Activated naive CD8-positive, alpha-beta T cell treated with anti-CD3 and anti-CD28 coated beads, Interleukin-2, amount 50 U/mL, for 16 hours (primary cell): ENCODE data around the gene GIN1.
"Not testable (repeated sequence)": the region's sequence is repeated elsewhere in the genome, so short reads cannot be mapped to it uniquely, and the experiment has no call there.

ENCODE experiments used
- DNase-seq: peaks from one replicate; pipeline ENCODE4 v3.0.0-alpha.2; 2020; ENCODE audit warnings: low read depth, low spot score

The GIN1 gene

DNA sequence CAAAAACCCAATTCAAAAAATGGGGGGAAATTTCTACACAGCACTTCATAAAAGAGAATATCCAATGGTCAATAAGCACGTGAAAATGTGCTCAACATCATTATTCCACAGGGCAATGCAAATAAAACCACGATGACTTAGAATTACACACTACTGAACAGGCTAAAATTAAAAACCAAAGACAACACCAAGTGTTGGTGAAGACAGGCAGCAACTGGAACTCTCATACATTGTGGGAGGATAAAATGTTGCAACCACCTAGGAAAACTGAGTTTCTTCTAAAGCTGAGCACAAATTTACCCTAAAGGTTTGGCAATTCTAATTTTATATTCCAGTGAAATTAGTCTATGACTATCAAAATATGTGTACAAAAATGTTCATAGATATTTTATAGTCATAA is 9.5 kb downstream of the GIN1 start:
- DNase-seq: no peak

- DNase-seq: no peak
Measured at GRCh38 chr5:103109277-103109676, 10.7 kb downstream of the GIN1 start.

DNA sequence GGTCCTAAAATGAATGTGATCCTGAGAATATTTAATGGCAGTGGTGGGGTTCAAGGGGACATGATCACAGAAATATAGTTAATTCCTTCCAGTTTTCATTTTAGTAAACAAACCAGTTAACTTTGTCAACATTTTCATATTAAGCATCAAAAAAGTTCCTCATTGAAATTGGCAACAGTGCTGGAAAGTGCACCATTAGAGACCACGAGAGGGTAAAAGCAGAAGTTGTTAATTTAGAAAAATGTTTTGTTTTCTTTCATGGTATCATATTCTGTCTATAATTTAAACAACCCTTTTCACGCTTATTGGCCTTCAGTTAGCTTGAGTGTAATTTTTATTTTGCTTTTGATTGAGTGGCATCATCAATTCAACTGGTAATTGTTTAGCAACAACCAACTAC is 11.9 kb downstream of the GIN1 start:
- no peak for DNase-seq

DNA sequence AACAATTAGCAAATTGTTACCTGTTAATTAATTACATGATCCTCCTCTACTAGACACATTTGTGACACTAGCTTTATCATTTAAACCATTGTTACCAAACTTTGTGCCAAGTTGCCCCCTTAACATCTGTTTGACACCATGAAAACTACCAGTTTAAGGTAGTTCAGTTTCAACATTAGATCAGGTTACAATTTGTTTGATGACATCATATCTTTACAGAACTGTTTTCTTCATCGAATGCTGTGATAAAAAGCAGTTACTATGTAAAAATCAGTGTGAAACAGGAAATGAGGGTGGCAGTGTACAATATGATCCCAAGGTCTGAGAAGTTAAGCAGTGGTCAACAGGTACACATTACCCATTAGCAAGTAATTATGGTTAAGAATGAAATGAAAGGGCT is 17.7 kb downstream of the GIN1 start:
- no peak for DNase-seq

DNA sequence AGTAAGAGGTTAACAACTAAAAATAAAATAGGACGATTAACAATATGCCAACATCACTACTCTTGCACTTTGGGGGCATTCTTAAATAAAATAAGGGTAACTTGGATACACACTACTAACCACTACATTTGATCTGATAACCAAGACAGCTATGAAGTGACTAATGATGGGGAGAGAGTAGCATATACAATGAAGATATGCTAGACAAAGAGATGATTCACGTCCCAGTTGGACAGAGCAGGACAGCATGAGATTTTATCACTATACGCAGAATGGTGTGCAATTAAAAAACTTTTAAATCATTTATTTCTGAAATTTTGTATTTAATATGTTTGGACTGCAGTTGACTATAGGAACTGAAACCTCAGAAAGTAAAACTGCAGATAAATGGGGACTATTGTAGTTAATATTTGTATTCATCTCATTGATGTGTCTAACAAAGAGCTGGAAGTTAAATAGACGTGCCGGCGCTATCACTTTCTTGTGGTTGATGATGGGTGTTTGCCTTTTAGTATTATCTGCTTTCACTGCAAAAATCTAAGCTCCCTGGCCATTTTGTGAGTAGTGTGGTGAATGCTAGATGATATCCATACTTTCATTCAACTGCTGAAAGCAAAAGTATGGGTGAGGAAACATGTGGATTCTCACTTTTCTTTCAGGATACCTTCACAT is 18.7 kb downstream of the GIN1 start:
- DNase-seq: no peak

GRCh38 chr5:103098993-103099392 is 20.9 kb downstream of the GIN1 start:
- DNase-seq: no peak

DNA sequence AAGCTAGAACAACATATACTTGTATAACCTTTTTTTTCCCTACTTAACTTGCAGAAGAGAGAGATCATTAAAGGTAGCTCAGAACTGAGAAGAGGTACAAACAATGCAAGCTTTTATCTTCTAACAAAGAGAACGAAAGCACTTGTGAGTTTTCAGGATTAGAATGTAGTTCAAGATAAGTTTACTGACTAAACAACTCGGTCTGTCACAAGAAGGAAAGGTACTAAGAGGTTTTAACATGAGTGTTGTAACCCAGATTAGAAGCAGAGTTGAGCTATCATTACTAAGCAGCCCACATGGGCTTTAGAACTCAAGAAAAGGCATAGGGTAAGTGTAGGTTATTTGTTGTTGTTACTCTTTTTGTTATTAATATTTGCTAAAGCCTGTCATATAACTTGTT is 25.2 kb downstream of the GIN1 start:
- no peak for DNase-seq

DNA sequence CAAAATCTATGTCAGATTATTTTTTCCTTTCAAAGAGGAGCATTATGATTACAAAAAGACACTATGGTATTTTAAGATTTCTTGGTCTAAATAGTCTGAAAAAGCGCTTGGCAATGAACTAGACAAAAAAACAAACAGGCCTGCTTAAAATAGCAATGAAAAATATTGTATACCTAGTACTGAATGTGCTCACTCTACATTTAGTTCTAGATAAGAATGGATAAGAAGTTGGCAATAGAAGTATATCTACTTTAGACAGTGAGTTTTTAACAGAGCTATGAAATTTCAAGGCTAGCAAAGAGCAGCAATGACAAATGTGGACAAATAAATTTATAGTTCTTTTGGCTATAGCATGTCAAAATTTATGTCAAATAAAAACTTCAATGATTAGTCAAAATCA is 26.2 kb downstream of the GIN1 start:
- DNase-seq: no peak

GRCh38 chr5:103092676-103093075 is 27.3 kb downstream of the GIN1 start:
- DNase-seq: no peak

GRCh38 chr5:103090791-103091190 is 29.1 kb downstream of the GIN1 start:
- no peak for DNase-seq

GRCh38 chr5:103089272-103089671 is 30.7 kb downstream of the GIN1 start:
- DNase-seq: no peak

GRCh38 chr5:103086547-103086946 is 33.4 kb downstream of the GIN1 start:
- DNase-seq: no peak

DNA sequence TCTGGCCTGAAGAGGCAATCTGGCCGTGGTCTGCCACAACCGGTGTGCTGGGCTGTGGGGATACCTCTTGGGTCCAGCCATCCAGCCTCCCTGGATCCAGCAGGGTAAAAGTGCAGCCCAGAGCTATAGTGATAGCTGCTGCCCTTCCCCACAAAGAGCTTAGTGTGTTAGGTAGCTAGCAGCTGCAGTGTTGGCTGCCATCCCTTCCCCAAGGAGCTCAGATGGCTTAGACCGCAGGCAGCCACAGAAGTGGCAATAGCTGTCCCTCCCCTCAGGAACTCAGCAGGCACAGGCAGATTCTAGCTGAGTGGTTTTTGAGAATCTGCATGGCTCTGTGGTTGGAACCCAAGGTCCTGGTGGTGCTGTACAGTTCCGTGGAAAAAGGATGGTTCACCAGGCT is 40.1 kb downstream of the GIN1 start:
- no peak for DNase-seq

GRCh38 chr5:103075442-103075841 is 44.5 kb downstream of the GIN1 start:
- DNase-seq: no peak

GRCh38 chr5:103073500-103073899 is 46.4 kb downstream of the GIN1 start:
- DNase-seq: not testable (repeated sequence)

GRCh38 chr5:103066326-103066725 is 53.6 kb downstream of the GIN1 start:
- no peak for DNase-seq

- DNase-seq: no peak
Measured at GRCh38 chr5:103060424-103060954, 59.4 kb downstream of the GIN1 start.

GRCh38 chr5:103059525-103059924 is 60.4 kb downstream of the GIN1 start:
- DNase-seq: no peak

GRCh38 chr5:103057208-103058130 is 62.5 kb downstream of the GIN1 start:
- no peak for DNase-seq

- not testable (repeated sequence) for DNase-seq
Measured at GRCh38 chr5:103046706-103047105, 73.2 kb downstream of the GIN1 start.

- DNase-seq: no peak
Measured at GRCh38 chr5:103041071-103041676, 78.8 kb downstream of the GIN1 start.
